Epithelial cell of prostate (primary cell): ENCODE measurements around the gene TGFBR2.
"Not testable (repeated sequence)": the region's sequence is repeated elsewhere in the genome, so short reads cannot be mapped to it uniquely, and the experiment has no call there.

Source experiments
- DNase-seq: peaks from one replicate; pipeline ENCODE4 v3.0.0-alpha.2; 2011; ENCODE audit warnings: low read depth, low spot score
- H3K27ac ChIP-seq: fragments of 450-650 bp; 2 replicates; pipeline ENCODE4 v1.5.1; 2017; ENCODE audit warnings: mild to moderate bottlenecking

Gene TGFBR2

GRCh38 chr3:30666572-30667279 is 60.3 kb downstream of the TGFBR2 start:
- H3K27ac ChIP-seq, result no peak overlapping the region
- DNase-seq, result no peak

- no peak for DNase-seq
- H3K27ac ChIP-seq, result no peak overlapping the region
Measured at GRCh38 chr3:30667280-30667651, 60.9 kb downstream of the TGFBR2 start.

- DNase-seq, result no peak
- H3K27ac ChIP-seq, result no peak overlapping the region
Measured at GRCh38 chr3:30668051-30668609, 61.7 kb downstream of the TGFBR2 start.

GRCh38 chr3:30669360-30669934 is 63.0 kb downstream of the TGFBR2 start:
- DNase-seq, H3K27ac ChIP-seq: not testable (repeated sequence)

- no peak for DNase-seq
- no peak overlapping the region for H3K27ac ChIP-seq
Measured at GRCh38 chr3:30670292-30670691, 63.9 kb downstream of the TGFBR2 start.

GRCh38 chr3:30671527-30672286 is 65.3 kb downstream of the TGFBR2 start:
- no peak overlapping the region for H3K27ac ChIP-seq
- no peak for DNase-seq

- DNase-seq, result no peak
- no peak overlapping the region for H3K27ac ChIP-seq
Measured at GRCh38 chr3:30672287-30672735, 65.9 kb downstream of the TGFBR2 start.

GRCh38 chr3:30672959-30673358 is 66.6 kb downstream of the TGFBR2 start:
- no peak overlapping the region for H3K27ac ChIP-seq
- DNase-seq, result no peak

- no peak overlapping the region for H3K27ac ChIP-seq
- DNase-seq, result no peak
Measured at GRCh38 chr3:30673425-30674341, 67.3 kb downstream of the TGFBR2 start.

GRCh38 chr3:30675006-30675405 is 68.6 kb downstream of the TGFBR2 start:
- DNase-seq, result no peak
- no peak overlapping the region for H3K27ac ChIP-seq

- no peak overlapping the region for H3K27ac ChIP-seq
Measured at GRCh38 chr3:30675774-30676173, 69.4 kb downstream of the TGFBR2 start.

GRCh38 chr3:30676424-30677346 is 70.3 kb downstream of the TGFBR2 start:
- no peak overlapping the region for H3K27ac ChIP-seq
- DNase-seq, result no peak

More at GRCh38 chr3:30675774-30676173, 69.4 kb downstream of the TGFBR2 start:
- DNase-seq, result no peak

GRCh38 chr3:30677347-30677685 is 70.9 kb downstream of the TGFBR2 start:
- no peak for DNase-seq
- no peak overlapping the region for H3K27ac ChIP-seq

- H3K27ac ChIP-seq, result no peak overlapping the region
- no peak for DNase-seq
Measured at GRCh38 chr3:30679045-30679444, 72.6 kb downstream of the TGFBR2 start.

GRCh38 chr3:30680789-30681648 is 74.6 kb downstream of the TGFBR2 start:
- no peak for DNase-seq

GRCh38 chr3:30681649-30682211 is 75.3 kb downstream of the TGFBR2 start:
- H3K27ac ChIP-seq, result peak overlapping the region; percentile 31
- no peak for DNase-seq

More at GRCh38 chr3:30680789-30681648, 74.6 kb downstream of the TGFBR2 start:
- H3K27ac ChIP-seq, result peak overlapping the region; percentile 31

GRCh38 chr3:30682434-30683155 is 76.2 kb downstream of the TGFBR2 start:
- no peak overlapping the region for H3K27ac ChIP-seq
- no peak for DNase-seq
